Hematopoietic multipotent progenitor cell treated with erythropoietin and hydrocortisone succinate and interleukin-3 and kit ligand, for 17 days (in vitro differentiated cells): ENCODE data around the gene CCDC190.
"Not testable (repeated sequence)": the region's sequence is repeated elsewhere in the genome, so short reads cannot be mapped to it uniquely, and the experiment has no call there.

Experiments used
- DNase-seq: peaks from one replicate; pipeline ENCODE4 v3.0.0-alpha.2; 2015; ENCODE audit warnings: low spot score

CCDC190 gene

DNA sequence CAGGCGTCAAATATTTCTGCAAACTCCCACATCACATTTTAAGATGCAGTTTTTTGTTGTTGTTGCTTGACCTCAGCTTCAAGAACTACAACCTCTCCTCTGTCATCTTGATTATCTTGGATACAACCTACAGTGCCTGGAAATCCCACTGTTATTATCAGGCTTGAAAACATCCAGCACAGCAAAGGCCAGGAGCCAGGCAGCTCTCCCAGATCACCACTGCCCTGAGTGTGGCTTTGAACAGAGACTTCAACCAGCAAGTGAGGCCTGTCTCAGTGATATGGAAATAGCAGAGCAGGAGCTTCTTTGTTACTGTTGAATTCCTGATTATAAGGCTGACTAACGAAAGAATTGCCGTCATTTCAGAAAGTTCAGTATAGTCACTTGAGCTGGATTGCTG is 28.5 kb downstream of the CCDC190 start:
- no peak for DNase-seq

DNA sequence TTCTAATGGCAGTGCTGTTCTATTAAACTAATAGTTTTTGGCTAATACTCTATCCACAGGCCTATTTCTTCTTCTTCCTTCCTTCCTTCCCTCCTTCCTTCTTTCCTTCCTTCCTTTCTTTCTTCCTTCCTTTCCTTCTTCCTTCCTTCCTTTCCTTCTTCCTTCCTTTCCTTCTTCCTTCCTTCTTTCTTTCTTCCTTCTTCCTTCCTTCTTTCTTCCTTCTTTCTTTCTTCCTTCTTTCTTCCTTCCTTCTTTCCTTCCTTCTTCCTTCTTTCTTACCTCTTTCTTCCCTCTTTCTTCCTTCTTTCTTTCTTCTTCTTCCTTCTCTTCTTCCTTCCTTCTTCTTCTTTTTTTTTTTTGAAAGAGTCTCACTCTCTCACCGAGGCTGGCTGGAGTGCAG is 31.7 kb downstream of the CCDC190 start:
- no peak for DNase-seq

DNA sequence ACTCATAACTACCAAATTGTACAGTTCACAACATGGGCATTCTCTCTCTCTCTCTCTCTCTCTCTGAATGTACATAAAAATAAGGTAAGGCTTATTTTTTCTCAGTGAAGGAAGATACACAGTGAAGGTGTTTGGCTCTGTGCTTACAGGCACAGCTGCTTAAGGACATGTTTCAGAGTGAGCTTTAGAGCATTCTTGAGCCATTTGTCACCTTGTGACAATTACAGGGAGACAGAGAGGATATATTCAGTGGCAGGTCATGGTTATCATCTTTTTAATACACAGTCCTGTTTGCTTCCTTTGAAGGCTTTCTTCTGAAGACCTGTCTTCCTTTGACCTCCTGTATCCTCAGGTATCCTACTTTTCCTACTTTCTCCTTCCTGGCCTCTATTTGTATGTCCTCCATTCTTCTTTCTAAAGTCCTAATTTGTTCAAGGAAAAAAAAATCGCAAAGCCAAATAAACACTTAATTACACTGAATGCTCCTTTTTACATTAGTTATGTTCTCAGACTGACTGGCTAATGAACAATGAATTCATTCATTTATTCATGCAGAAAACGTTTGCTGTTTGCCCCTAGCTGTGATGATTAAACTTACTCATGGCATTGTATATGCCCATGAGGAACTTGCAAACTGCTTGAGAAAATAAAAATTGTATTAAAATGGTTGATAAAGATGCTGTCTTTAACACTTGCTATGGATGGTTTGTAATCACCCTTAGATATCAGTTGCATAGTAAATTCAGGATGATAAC is 37.0 kb downstream of the CCDC190 start:
- no peak for DNase-seq

DNA sequence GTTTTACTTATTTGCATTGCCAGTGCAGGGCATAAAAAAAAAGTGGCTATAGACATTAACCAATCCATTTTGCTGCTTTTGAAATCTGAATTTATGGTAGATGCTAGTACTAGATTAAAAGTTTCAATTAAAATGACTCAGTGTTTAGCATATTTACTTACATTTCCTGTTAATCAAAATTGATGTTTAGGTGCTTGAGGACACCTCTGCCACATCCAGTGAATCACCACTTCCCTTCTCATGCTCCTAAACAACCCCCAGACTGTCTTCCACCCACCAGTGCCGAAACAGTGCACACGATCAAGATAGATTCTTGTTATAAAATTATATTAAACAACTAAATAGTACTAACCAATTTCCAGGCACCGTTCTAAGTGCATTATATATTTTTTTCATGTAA is 37.7 kb downstream of the CCDC190 start:
- no peak for DNase-seq

DNA sequence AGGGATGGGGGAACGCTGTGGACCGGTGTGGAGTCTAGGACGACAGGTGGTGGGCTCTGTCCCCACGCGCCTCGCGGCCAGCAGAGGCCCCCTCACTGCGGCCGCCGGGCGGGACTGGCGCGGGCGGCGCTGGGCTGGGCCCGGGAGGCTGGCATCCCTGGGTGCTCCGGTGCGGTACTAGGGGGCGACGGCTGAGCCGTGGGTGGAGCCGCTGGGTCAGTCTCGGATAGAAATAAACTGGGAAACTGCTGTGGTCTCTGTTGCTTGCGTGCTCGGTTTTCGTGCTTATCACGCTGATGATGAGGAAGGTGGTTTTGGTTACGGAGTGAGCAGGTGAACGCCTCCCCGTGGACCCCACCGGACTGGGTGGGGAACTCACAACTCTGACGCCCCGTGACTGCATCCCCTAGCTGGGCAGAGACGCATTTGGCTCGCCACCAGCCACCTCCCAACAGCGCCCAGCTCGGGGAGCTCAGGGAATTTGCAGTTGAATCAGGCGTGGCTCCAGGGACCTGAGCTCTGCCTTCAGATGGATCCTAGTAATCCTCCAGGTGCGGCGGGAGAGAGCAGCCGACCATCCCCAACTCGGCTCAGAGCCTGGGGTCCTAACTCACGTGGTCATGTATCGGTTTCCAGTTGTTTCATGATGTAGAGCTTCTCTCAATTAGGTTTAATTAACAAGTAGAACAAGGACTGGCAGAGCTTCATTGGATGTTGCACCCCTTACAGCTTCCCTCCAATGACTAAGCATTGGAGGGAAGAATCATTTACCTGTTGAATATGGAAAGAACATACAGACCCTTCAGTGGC is 38.4 kb downstream of the CCDC190 start:
- no peak for DNase-seq

DNA sequence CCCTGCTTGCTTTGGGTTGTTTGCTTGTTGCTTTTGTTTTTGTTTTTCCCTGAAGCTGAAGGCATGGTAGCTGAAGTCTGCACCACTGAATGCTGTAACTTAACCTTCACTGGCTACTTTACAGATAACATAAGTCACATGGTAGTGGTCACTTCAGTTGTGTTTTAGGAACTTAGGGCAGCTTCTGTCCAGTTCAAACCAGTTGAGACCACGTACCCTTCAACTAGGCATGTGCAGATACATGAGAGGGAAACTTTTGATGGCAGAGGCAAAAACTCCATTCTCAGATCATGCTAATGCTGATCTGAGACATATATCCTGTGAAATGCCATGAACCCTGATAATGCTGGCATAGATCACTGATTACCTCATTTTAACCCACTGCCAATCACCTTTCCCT is 42.3 kb downstream of the CCDC190 start:
- not testable (repeated sequence) for DNase-seq

DNA sequence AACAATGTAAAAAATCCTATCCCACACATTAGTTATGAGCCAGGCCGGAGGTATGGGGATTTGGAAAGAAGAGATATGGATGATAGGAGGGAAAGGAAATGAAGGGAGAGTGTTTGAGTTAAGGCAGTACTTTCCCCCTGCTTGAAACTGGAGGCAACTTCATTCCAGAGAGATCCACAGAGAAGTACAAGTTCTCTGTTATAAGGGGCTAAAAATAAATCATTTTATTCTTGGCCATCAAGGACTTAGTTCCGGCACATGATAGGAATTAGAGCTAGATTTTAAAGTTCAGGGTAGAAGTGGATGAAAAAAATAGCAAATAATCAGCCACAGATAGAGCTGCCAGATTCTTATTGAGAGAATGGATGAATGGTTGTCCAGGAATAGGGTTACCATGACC is 42.8 kb downstream of the CCDC190 start:
- not testable (repeated sequence) for DNase-seq

DNA sequence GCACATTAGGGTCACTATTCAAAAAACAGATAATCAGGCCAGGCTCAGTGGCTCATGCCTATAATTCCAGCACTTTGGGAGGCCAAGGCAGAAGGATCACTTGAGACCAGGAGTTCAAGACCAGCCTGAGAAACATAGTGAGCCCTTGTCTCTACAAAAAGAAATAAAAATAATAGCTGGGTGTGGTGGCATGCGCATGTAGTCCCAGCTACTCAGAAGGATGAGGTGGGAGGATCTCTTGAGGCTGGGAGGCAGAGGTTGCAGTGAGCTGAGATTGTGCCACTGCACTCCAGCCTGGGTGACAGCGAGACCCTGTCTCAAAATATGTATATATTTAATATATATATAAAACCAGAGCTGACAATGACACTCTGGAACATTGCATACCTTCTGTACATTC is 48.6 kb downstream of the CCDC190 start:
- not testable (repeated sequence) for DNase-seq

DNA sequence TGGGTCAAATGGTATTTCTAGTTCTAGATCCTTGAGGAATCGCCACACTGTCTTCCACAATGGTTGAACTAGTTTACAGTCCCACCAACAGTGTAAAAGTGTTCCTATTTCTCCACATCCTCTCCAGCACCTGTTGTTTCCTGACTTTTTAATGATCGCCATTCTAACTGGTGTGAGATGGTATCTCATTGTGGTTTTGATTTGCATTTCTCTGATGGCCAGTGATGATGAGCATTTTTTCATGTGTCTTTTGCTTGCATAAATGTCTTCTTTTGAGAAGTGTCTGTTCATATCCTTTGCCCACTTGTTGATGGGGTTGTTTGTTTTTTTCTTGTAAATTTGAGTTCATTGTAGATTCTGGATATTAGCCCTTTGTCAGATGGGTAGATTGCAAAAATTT is 53.5 kb downstream of the CCDC190 start:
- not testable (repeated sequence) for DNase-seq
